Myocyte (in vitro differentiated cells): ENCODE data around the gene NDEL1. TPM values are rescaled to one million over a fixed set of nuclear protein-coding genes. Genes with fewer than 3 reads are reported as not detected.

ENCODE experiments used
- DNase-seq: peaks from one replicate; pipeline ENCODE4 v3.0.0-alpha.2; 2012; ENCODE audit warnings: low read depth
- total RNA-seq: library from RNA; depleted of rRNA; stranded (reverse); fragments of >200 nt; gene quantifications from 2 replicates; pipeline ENCODE4 v1.2.3, GENCODE V29; 2014

NDEL1 gene
- total RNA-seq, 1 donor from 2014 or later = 74.7 TPM

GRCh38 chr17:8500609-8501008, 64.9 kb downstream of the NDEL1 start:
- no peak for DNase-seq

- no peak for DNase-seq
Measured at GRCh38 chr17:8502126-8502525, 66.4 kb downstream of the NDEL1 start.

- peak; percentile 12 for DNase-seq
Measured at GRCh38 chr17:8503368-8503767, 67.7 kb downstream of the NDEL1 start.

- peak; percentile 6 for DNase-seq
Measured at GRCh38 chr17:8503807-8504206, 68.1 kb downstream of the NDEL1 start.

- DNase-seq = no peak
Measured at GRCh38 chr17:8504460-8505207, 69.0 kb downstream of the NDEL1 start.

- DNase-seq = peak; percentile 39
Measured at GRCh38 chr17:8506145-8506544, 70.5 kb downstream of the NDEL1 start.

- no peak for DNase-seq
Measured at GRCh38 chr17:8514801-8515200, 79.1 kb downstream of the NDEL1 start.

Other genes with a start within 250 kb of the NDEL1 start
- 13.1 and 14.0 TPM in 2 replicates for gene BORCS6, start 245.7 kb upstream of the NDEL1 start, total RNA-seq
- gene AURKB, start 225.3 kb upstream of the NDEL1 start, total RNA-seq = 1.3 and 2.0 TPM in 2 replicates
- gene CTC1, start 187.8 kb upstream of the NDEL1 start, total RNA-seq = 2.9 and 3.8 TPM in 2 replicates
- 16.1 and 20.6 TPM in 2 replicates for gene PFAS, start 186.6 kb upstream of the NDEL1 start, total RNA-seq
- gene RANGRF, start 147.2 kb upstream of the NDEL1 start, total RNA-seq = 10.6 and 10.9 TPM in 2 replicates
- 1.1 and 2.0 TPM in 2 replicates for gene SLC25A35, start 140.5 kb upstream of the NDEL1 start, total RNA-seq
- gene ARHGEF15, start 125.6 kb upstream of the NDEL1 start, total RNA-seq = not detected in 2 replicates
- not detected in 2 replicates for gene ODF4, start 96.0 kb upstream of the NDEL1 start, total RNA-seq
- gene RPL26, start 52.7 kb upstream of the NDEL1 start, total RNA-seq = 2,711 and 2,984 TPM in 2 replicates
- not detected in 2 replicates for gene RNF222, start 38.1 kb upstream of the NDEL1 start, total RNA-seq
- gene MYH10, start 194.8 kb downstream of the NDEL1 start, total RNA-seq = 10.7 and 17.9 TPM in 2 replicates